ENCODE data around the gene GPR45. TPM values are rescaled to one million over a fixed set of nuclear protein-coding genes. Genes with fewer than 3 reads are reported as not detected.

The GPR45 gene, protein sequence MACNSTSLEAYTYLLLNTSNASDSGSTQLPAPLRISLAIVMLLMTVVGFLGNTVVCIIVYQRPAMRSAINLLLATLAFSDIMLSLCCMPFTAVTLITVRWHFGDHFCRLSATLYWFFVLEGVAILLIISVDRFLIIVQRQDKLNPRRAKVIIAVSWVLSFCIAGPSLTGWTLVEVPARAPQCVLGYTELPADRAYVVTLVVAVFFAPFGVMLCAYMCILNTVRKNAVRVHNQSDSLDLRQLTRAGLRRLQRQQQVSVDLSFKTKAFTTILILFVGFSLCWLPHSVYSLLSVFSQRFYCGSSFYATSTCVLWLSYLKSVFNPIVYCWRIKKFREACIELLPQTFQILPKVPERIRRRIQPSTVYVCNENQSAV
- total RNA-seq (2014; rRNA removed; shearing (Covaris generic)), result 0.13 and 0.43 TPM in 2 replicates

DNA sequence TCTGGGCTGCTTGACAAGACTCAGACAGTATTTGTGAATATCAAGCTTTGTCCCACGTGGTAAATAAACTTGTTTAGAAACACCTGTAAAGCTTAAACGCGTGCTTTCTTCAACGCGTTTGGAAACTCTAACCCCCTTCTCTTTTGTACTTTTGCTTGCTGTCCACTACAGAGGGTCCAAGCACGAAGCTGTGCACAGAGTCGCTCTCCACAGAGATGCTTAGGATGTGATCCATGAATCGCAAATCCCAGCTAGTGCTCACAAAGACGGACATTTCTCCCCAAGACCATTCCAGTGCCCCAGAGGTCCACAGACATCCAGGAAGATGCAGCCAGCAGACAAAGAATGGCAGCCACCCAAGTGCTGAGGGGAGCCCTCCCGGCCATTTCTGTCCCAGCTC is at the start of gene GPR45:
Gene GPR45, plus strand, starts transcription at position 301 of the 400 bp plus-strand sequence. CDS start 116 bp downstream, outside the sequence.
- Histone ChIP-seq H3K27ac (no peak within 1 kb of the TSS; the same call in 1 of the 2 replicates), H3K27me3 (no peaks in the 10 kb centered on the region), H3K4me3 (no peak within 1 kb of the TSS), H3K36me3 (no peaks in the 10 kb centered on the region), H3K9me3 (replicated peaks) (no peaks in the 10 kb centered on the region), H3K4me1 (peaks cover 20% of the 10 kb centered on the region)
- DNase-seq, result no peak

DNA sequence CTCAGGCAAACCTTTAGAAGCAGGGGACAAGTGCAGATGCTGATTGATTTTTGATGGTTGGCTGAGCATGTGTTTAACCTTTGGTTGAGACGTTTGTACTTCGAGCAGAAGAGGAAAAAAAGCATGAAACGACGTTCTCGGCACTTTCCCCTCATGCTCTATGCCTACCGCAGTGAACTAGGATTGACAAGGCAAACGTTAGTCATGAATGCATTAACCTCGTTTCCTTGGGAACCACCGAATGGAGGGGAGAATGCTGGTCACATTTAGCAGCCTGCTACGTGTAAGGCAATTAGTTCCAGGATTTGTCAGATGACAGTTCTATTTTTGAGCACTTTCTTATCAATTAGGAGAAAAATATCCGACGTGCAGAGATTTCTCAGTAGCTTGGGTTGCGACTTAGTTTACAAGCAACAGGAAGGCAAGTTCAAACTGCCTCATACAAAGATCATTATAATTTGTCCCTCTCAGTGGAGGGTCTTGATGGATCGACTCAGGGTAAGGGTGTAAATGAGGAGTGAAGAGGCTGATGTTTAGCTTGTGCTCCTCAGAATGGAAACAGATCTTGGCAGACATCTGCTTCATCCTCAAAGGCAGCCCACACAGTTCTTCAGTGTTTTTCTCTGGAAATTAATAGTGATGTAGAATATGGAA is 47.4 kb upstream of the GPR45 start:
- Histone ChIP-seq H3K27ac (no peak overlapping the region), H3K27me3 (no peaks in the 10 kb centered on the region), H3K9me3 (replicated peaks) (no peaks in the 10 kb centered on the region), H3K36me3 (no peaks in the 10 kb centered on the region), H3K4me3 (no peak overlapping the region), H3K4me1 (no peaks in the 10 kb centered on the region)
- no peak for DNase-seq

DNA sequence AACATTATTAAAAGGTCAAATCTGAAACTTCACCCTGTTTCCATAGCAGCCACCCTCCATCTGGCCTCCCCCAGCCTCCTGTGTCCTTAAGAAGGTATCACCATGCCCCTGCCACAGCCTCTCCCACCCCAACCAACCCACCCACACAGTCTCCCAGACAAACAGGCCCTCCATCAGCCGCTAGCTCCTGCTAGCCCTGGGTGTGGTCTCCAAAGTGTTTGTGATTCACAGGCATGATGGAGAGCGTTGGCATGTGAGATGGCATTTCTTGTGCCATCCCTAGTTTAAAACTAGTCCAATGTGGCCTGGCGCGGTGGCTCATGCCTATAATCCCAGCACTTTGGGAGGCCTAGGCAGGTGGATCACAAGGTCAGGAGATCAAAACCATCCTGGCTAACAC is 44.9 kb upstream of the GPR45 start:
- Histone ChIP-seq H3K9me3 (replicated peaks) (no peaks in the 10 kb centered on the region), H3K36me3 (no peaks in the 10 kb centered on the region), H3K27me3 (no peaks in the 10 kb centered on the region), H3K4me1 (no peaks in the 10 kb centered on the region), H3K4me3 (no peak overlapping the region), H3K27ac (no peak overlapping the region)
- no peak for DNase-seq

DNA sequence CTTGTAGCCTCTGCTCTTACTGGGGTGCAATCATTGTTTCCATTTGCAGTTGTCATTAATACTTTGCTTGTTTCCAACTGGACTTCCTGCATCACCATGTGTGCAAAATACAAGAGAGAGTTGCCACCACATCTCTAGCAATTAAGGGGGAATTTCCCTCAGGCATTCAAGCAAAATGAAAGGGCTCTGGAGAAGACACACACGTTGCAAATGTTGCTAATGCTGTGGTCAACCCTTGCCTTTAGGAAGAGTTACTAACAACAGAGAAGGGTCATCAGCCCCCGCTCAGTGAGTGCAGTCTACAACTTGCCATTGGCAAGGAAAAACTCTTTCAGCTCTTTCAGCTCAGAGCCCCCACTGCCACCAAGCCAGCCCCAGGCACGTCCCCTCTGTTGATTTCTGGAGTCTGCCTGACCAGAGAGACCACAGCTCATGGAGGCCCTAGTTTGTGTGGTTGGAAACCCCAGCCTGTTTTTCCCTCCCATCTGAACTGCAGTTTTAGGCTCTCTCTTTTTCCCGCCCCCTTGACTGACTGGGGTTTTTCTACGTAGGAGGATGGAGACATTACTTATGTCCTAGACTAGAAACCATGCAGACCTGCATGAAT is 25.9 kb upstream of the GPR45 start:
- Histone ChIP-seq H3K4me1 (no peaks in the 10 kb centered on the region), H3K9me3 (replicated peaks) (no peaks in the 10 kb centered on the region), H3K36me3 (no peaks in the 10 kb centered on the region), H3K27ac (no peak overlapping the region), H3K27me3 (no peaks in the 10 kb centered on the region; the same call in 1 of the 2 replicates), H3K4me3 (no peak overlapping the region)
- no peak for DNase-seq

DNA sequence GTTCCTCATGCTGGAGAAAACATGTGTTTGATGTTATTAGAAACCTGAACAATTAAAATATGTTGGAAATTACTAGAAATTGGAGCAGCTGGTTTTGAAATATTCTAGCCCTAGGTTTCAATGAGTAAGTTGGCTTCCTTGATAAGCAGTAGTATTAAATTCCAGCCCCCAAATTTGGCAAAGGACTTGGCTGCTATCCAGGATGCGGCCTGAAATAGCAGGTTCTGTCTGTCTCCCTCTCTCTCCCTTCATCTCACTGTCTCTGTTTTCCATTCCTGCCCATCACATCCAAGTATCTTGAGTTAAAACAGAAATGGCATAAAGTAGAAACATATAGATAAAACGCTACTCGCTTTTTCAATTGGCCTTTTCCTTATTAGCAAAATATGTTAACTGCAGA is 20.9 kb upstream of the GPR45 start:
- Histone ChIP-seq H3K4me3 (no peak overlapping the region), H3K36me3 (no peaks in the 10 kb centered on the region), H3K9me3 (replicated peaks) (no peaks in the 10 kb centered on the region), H3K27me3 (no peaks in the 10 kb centered on the region; the same call in none of the 2 replicates), H3K27ac (no peak overlapping the region), H3K4me1 (no peaks in the 10 kb centered on the region)
- DNase-seq, result no peak

DNA sequence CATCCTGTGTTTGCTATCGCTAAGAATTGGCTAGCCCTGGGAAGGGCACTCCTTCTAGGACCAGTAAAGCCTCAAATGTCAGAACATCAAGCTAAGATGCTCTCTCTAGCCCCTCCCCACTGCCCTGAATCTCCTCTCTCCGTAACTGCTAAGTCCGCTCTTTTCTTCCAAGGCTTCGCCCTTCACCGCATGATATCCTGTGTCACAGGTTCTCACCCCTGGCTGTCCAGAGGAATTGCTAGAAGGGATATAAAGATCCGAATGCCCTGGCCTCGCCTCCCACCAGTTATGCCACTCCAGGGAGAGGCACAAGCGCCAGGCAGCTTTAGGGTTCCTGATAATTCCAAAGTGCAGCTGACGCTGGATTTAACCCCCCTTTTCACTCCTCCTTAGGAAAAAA is 17.1 kb upstream of the GPR45 start:
- Histone ChIP-seq H3K27ac (no peak overlapping the region), H3K27me3 (no peaks in the 10 kb centered on the region; the same call in 1 of the 2 replicates), H3K9me3 (replicated peaks) (no peaks in the 10 kb centered on the region), H3K36me3 (no peaks in the 10 kb centered on the region), H3K4me3 (no peak overlapping the region), H3K4me1 (no peaks in the 10 kb centered on the region)
- DNase-seq, result no peak

DNA sequence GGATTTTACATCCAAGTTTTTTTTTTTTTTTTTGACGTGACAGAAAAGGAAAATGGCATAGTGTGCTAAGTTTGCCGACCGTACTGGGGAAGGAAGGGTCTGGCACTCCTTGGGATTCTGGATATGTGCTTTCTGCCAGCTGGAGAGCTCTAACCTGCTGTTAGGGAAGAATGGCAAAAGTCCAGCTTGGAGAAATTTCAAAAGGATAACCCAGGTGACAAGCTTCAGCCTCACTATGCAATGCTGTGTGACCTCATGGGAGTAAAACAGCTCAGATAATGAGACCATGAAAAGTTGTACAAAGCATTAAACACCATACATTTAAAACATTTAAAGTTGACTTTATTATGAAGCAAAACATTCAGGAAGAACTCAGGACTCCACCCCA is 10.3 kb upstream of the GPR45 start:
- H3K27me3 ChIP-seq, result no peaks in the 10 kb centered on the region
- no peak for DNase-seq
- H3K9me3 ChIP-seq (replicated peaks), result no peaks in the 10 kb centered on the region

DNA sequence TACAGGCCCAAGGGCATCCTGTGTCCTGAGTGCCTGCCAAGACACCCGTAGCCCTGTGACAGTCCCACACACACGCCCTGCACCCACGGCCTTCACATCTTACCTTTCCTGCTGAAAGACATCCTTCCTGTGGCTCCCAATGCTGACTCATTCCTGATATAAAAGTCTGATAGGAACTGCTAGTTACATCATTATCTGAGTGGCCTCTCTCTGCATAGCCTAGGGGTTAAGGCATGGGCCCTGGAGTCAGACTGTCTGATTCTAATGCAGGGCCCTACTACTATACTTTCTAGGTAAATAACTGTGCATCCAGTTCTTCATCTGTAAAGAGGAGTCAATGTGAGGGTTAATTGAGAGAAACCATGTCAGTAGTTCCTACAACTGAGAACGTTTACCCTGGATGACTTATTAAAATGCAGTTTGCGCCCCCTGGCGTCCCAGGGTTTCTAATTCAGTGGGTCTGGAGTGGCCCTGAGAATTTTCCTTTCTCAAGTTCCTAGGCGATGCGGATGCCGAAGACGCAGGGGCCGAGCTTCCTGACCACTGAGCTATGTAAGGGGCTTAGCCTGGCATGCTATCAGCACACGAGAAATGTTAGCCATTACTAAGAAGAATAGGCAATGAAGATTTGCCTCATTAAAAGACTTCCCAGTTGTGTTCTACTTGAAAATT is 6.0 kb upstream of the GPR45 start:
- H3K36me3 ChIP-seq, result no peaks in the 10 kb centered on the region
- no peak overlapping the region for H3K27ac ChIP-seq
- no peak overlapping the region for H3K4me3 ChIP-seq
- DNase-seq, result peak; percentile 84 to 92
- H3K27me3 ChIP-seq, result no peaks in the 10 kb centered on the region
- H3K4me1 ChIP-seq, result peaks cover 26% of the 10 kb centered on the region
- H3K9me3 ChIP-seq (replicated peaks), result no peaks in the 10 kb centered on the region

More for the DNA sequence above, 10.3 kb upstream of the GPR45 start:
- peaks cover 6% of the 10 kb centered on the region for H3K4me1 ChIP-seq
- H3K4me3 ChIP-seq, result no peak overlapping the region
- H3K27ac ChIP-seq, result no peak overlapping the region
- H3K36me3 ChIP-seq, result no peaks in the 10 kb centered on the region

DNA sequence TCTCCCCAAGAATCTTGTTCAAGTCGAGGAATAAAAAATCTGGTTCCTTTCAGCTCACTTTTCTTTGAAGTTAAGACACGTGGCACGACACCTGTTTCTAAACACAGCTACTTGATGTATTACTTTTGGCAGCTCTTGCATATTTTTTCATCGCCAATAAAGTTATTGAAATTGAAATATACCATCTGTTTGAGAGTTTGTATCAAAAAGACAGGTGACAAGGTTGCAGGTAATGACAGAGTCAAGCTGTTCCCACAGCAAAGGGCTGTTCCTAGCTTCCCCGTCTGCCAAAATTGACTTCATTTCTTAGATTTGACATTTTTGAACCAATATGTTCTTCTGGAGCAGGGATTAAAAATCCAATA is 5.5 kb upstream of the GPR45 start:
- Histone ChIP-seq H3K27me3 (no peaks in the 10 kb centered on the region), H3K27ac (no peak overlapping the region), H3K36me3 (no peaks in the 10 kb centered on the region), H3K4me1 (peaks cover 26% of the 10 kb centered on the region), H3K9me3 (replicated peaks) (no peaks in the 10 kb centered on the region), H3K4me3 (no peak overlapping the region)
- no peak for DNase-seq

DNA sequence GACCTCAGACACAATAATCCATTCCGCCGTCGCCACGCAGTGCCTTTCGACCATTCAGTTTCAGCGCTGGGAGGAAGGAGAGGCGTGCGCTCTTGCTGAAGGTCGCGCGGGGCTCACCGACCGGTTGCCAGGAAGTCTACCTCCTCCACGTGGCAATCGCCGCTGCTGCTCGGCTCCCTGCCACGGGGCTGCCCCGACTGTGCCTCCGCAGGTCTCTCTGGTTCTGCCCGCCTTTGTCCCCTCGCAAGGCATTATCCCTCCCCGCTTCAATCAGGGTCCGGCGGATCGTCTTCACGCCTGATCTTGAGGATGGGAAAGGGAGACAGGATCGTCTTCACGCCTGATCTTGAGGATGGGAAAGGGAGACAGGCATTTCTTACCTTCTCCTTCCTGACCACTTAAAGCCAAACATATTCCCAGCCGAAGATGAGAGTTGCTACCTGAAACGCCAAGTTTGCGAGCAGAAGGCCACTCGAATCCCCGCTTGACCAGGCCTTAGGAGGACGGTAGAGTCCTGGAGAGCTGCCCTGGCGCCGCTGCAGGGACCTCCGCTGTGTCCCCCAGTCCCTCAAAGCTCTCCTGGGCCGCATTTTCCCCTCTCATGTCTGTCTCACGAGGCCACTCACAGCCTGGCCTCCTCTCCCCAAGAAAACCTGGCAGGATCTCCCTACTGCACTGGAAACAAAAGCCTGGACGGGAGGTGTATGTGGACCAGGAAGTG is 4.3 kb upstream of the GPR45 start:
- peaks cover 26% of the 10 kb centered on the region for H3K4me1 ChIP-seq
- no peak overlapping the region for H3K27ac ChIP-seq
- H3K36me3 ChIP-seq, result no peaks in the 10 kb centered on the region
- peak in 1 of 2 experiments; percentile 23 for DNase-seq
- H3K27me3 ChIP-seq, result no peaks in the 10 kb centered on the region
- no peaks in the 10 kb centered on the region for H3K9me3 ChIP-seq (replicated peaks)
- H3K4me3 ChIP-seq, result no peak overlapping the region

DNA sequence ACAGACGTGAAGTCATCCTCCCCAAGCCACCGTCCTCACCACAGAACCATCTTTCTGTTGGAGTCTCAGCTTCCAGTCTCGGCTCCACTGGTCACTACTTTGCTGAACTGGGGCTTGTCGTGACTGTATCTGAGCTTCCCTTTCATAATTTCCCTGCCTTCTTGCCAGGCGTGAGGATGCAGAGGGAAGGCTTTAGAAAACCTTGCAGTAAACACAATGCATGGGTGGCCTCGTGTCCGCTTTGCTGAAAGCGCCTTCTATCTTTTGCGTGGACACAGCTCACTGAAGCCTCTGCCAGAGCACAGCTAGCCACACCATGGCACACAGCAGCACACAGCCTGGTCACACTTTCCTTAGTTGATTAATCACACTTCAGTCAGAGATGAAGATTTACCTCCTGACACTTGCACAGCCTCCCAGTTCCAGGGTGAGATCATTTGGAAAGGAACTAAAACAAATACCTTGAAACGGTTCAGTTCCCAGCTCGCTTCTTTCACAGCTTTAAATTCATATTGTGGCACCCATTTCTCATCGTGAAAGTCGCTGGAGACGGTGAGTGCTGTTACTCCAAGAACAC is 2.8 kb upstream of the GPR45 start:
- Histone ChIP-seq H3K9me3 (replicated peaks) (no peaks in the 10 kb centered on the region), H3K4me1 (peaks cover 26% of the 10 kb centered on the region), H3K27me3 (no peaks in the 10 kb centered on the region), H3K4me3 (peak overlapping the region; percentile 59), H3K27ac (peak overlapping the region; percentile 80), H3K36me3 (no peaks in the 10 kb centered on the region)
- peak; percentile 34 to 59 for DNase-seq

DNA sequence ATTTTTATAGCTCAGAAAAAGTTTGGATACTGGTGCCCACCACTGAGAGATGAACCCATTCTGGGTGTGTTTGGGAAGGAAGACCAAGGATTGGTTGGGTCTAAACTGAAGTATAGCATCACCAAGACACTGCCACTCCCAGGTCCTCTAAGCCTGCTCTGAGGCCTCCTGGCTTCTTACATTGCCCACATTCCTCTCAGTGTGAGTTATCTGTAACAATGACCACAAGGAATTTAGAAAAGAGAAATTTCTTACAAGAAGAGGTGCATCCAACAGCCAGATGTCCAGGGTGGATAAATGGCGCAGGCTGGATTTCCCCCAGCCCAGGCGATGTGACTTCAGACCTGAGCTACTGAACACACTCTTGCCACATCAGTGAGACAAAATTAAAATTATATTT is 1.6 kb upstream of the GPR45 start:
- peak; percentile 58 to 59 for DNase-seq
- Histone ChIP-seq H3K27ac (peak overlapping the region; percentile 80), H3K4me1 (peaks cover 26% of the 10 kb centered on the region), H3K4me3 (no peak overlapping the region), H3K36me3 (no peaks in the 10 kb centered on the region), H3K27me3 (no peaks in the 10 kb centered on the region), H3K9me3 (replicated peaks) (no peaks in the 10 kb centered on the region)

DNA sequence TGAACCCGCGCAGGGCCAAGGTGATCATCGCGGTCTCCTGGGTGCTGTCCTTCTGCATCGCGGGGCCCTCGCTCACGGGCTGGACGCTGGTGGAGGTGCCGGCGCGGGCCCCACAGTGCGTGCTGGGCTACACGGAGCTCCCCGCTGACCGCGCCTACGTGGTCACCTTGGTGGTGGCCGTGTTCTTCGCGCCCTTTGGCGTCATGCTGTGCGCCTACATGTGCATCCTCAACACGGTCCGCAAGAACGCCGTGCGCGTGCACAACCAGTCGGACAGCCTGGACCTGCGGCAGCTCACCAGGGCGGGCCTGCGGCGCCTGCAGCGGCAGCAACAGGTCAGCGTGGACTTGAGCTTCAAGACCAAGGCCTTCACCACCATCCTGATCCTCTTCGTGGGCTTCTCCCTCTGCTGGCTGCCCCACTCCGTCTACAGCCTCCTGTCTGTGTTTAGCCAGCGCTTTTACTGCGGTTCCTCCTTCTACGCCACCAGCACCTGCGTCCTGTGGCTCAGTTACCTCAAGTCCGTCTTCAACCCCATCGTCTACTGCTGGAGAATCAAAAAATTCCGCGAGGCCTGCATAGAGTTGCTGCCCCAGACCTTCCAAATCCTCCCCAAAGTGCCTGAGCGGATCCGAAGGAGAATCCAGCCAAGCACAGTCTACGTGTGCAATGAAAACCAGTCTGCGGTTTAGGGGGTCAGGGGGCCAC is 897 bp downstream of the GPR45 start:
- Histone ChIP-seq H3K36me3 (no peaks in the 10 kb centered on the region), H3K4me1 (peaks cover 20% of the 10 kb centered on the region), H3K27me3 (no peaks in the 10 kb centered on the region), H3K9me3 (replicated peaks) (no peaks in the 10 kb centered on the region), H3K27ac (no peak overlapping the region), H3K4me3 (no peak overlapping the region)
- no peak for DNase-seq

Measured in SJCRH30 (cell line).